KOPT-K1 (cell line): ENCODE results near the gene ZNF329.

ENCODE experiments used
- H3K27ac ChIP-seq: fragments of 200-600 bp; sonication (generic); 2 replicates; pipeline ENCODE4 v1.5.1; 2016; ENCODE audit warnings: antibody characterized with exemption, mild to moderate bottlenecking, low read depth, low read length; ENCODE audit not compliant: poor library complexity, severe bottlenecking
- H3K36me3 ChIP-seq: fragments of 200-600 bp; sonication (generic); 2 replicates; pipeline ENCODE4 v1.5.1; 2017; ENCODE audit warnings: antibody characterized with exemption, mild to moderate bottlenecking, low read length, moderate library complexity; ENCODE audit not compliant: insufficient read depth
- H3K9me3 ChIP-seq: fragments of 200-600 bp; sonication (generic); 2 replicates; pipeline ENCODE4 v1.5.1; 2017; ENCODE audit warnings: antibody characterized with exemption, low read length, mild to moderate bottlenecking; ENCODE audit not compliant: insufficient read depth, poor library complexity, severe bottlenecking

Gene ZNF329

GRCh38 chr19:58095328-58095727, 55.3 kb downstream of the ZNF329 start:
- Histone ChIP-seq H3K36me3 (peaks cover 40% of the 10 kb centered on the region; the same call in 1 of the 2 replicates), H3K9me3 (peaks cover 81% of the 10 kb centered on the region), H3K27ac (no peak overlapping the region)

GRCh38 chr19:58093071-58093470, 57.5 kb downstream of the ZNF329 start:
- Histone ChIP-seq H3K36me3 (peaks cover 55% of the 10 kb centered on the region; the same call in 1 of the 2 replicates), H3K9me3 (peaks cover 84% of the 10 kb centered on the region), H3K27ac (no peak overlapping the region)

GRCh38 chr19:58091251-58091995, 59.2 kb downstream of the ZNF329 start:
- Histone ChIP-seq H3K36me3 (peaks cover 64% of the 10 kb centered on the region; the same call in 1 of the 2 replicates), H3K27ac (no peak overlapping the region), H3K9me3 (peaks cover 91% of the 10 kb centered on the region)

GRCh38 chr19:58089846-58090245, 60.7 kb downstream of the ZNF329 start:
- peaks cover 91% of the 10 kb centered on the region for H3K9me3 ChIP-seq
- no peak overlapping the region for H3K27ac ChIP-seq
- H3K36me3 ChIP-seq: peaks cover 67% of the 10 kb centered on the region

GRCh38 chr19:58088521-58089052, 62.0 kb downstream of the ZNF329 start:
- Histone ChIP-seq H3K9me3 (peaks cover 93% of the 10 kb centered on the region), H3K36me3 (peaks cover 71% of the 10 kb centered on the region), H3K27ac (no peak overlapping the region)

GRCh38 chr19:58086825-58087710, 63.5 kb downstream of the ZNF329 start:
- H3K27ac ChIP-seq: no peak overlapping the region

GRCh38 chr19:58085348-58085875, 65.2 kb downstream of the ZNF329 start:
- peaks cover 89% of the 10 kb centered on the region for H3K9me3 ChIP-seq
- no peak overlapping the region for H3K27ac ChIP-seq
- H3K36me3 ChIP-seq: peaks cover 60% of the 10 kb centered on the region

More at GRCh38 chr19:58086825-58087710, 63.5 kb downstream of the ZNF329 start:
- H3K36me3 ChIP-seq: peaks cover 65% of the 10 kb centered on the region
- peaks cover 92% of the 10 kb centered on the region for H3K9me3 ChIP-seq

GRCh38 chr19:58084596-58085347, 65.8 kb downstream of the ZNF329 start:
- peaks cover 89% of the 10 kb centered on the region for H3K9me3 ChIP-seq
- H3K36me3 ChIP-seq: peaks cover 53% of the 10 kb centered on the region
- H3K27ac ChIP-seq: no peak overlapping the region

GRCh38 chr19:58083021-58083420, 67.6 kb downstream of the ZNF329 start:
- Histone ChIP-seq H3K9me3 (peaks cover 81% of the 10 kb centered on the region), H3K27ac (no peak overlapping the region), H3K36me3 (peaks cover 43% of the 10 kb centered on the region)

- peaks cover 67% of the 10 kb centered on the region for H3K9me3 ChIP-seq
- no peak overlapping the region for H3K27ac ChIP-seq
- peaks cover 10% of the 10 kb centered on the region for H3K36me3 ChIP-seq
These were observed 70.8 kb downstream of the ZNF329 start for GRCh38 chr19:58079792-58080191.
